Tibial artery (tissue), 4 donors: Measurements from ENCODE around the gene EML6.

ENCODE experiments used
- DNase-seq, 2 donors: peaks; one replicate each; pipeline ENCODE4 v3.0.0-alpha.2; 2019
- H3K27ac ChIP-seq, 2 donors: fragments of 200-600 bp; sonication (generic) in 1 of 2; 1 replicate in 1 of 2; 2 replicates in 1 of 2; pipeline ENCODE4 v1.5.1; 2018 to 2019; ENCODE audit warnings: mild to moderate bottlenecking in 1 of 2
- H3K27me3 ChIP-seq, 2 donors: fragments of 200-600 bp; sonication (generic) in 1 of 2; one replicate each; pipeline versions ENCODE4 v1.5.1 to v1.6.0; 2016 to 2019
- H3K36me3 ChIP-seq, 3 donors: fragments of 200-600 bp; sonication (generic) in 2 of 3; one replicate each; pipeline ENCODE4 v1.5.1; 2016 to 2019; ENCODE audit warnings: mild to moderate bottlenecking in 2 of 3
- H3K4me1 ChIP-seq, 4 donors: fragments of 200-600 bp; sonication (generic) in 2 of 4; 1 replicate in 3 of 4; 2 replicates in 1 of 4; pipeline ENCODE4 v1.5.1; 2016 to 2019
- H3K4me3 ChIP-seq, 2 donors: fragments of 200-600 bp; sonication (generic) in 1 of 2; 1 replicate in 1 of 2; 2 replicates in 1 of 2; pipeline ENCODE4 v1.5.1; 2018 to 2019; ENCODE audit warnings: mild to moderate bottlenecking in 2 of 2
- H3K9me3 ChIP-seq, 3 donors: fragments of 200-600 bp; sonication (generic) in 1 of 3; one replicate each; pipeline ENCODE4 v1.5.1; 2016 to 2019
- intact Hi-C: fragments of 100-400 bp; cut with DNase I; formaldehyde crosslinking; loops from one replicate; pipeline ENCODE4 v1.15.0; 2023; ENCODE audit warnings: low total_unique reads
- TF ChIP-seq, protein P1 (sequence below), 2 experiments: fragments of 200-600 bp in 1 of 2; fragments of 450-650 bp in 1 of 2; IDR thresholded peaks; one replicate each; pipeline ENCODE4 v1.5.1; 2017 to 2019; ENCODE audit warnings: antibody characterized with exemption in 2 of 2, mild to moderate bottlenecking in 1 of 2, moderate library complexity in 1 of 2

Gene EML6

DNA sequence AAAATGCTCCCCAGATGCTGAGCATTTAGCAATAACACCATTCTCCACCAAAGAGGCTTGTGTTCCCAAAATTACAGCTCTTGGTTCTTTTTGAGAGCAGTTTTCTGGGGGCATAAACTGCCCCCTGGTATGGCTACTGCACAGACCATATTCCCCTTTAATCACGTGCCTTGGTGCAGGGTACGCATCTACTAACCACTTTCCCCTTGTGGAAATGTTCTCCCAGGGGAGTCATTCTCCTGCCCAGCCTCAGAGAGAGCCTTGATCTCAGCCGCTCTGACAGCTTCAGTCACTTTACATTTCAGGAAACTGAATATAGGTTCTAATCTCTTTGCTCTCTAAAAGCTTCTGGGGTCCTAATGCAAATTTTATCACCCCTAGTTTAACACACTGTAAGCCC, 44.7 kb upstream of the EML6 start:
- DNase-seq = no peak
- Histone ChIP-seq H3K9me3 (no peaks in the 10 kb centered on the region), H3K4me3 (no peak overlapping the region), H3K36me3 (no peaks in the 10 kb centered on the region), H3K4me1 (peaks cover 0 to 6% (median 0%) of the 10 kb centered on the region in 4 donors), H3K27me3 (no peaks in the 10 kb centered on the region), H3K27ac (no peak overlapping the region)
- TF ChIP-seq, protein P1, sequence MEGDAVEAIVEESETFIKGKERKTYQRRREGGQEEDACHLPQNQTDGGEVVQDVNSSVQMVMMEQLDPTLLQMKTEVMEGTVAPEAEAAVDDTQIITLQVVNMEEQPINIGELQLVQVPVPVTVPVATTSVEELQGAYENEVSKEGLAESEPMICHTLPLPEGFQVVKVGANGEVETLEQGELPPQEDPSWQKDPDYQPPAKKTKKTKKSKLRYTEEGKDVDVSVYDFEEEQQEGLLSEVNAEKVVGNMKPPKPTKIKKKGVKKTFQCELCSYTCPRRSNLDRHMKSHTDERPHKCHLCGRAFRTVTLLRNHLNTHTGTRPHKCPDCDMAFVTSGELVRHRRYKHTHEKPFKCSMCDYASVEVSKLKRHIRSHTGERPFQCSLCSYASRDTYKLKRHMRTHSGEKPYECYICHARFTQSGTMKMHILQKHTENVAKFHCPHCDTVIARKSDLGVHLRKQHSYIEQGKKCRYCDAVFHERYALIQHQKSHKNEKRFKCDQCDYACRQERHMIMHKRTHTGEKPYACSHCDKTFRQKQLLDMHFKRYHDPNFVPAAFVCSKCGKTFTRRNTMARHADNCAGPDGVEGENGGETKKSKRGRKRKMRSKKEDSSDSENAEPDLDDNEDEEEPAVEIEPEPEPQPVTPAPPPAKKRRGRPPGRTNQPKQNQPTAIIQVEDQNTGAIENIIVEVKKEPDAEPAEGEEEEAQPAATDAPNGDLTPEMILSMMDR (IDR thresholded peaks at IDR 0.05) = no peak
- intact Hi-C loops = no loop called here

DNA sequence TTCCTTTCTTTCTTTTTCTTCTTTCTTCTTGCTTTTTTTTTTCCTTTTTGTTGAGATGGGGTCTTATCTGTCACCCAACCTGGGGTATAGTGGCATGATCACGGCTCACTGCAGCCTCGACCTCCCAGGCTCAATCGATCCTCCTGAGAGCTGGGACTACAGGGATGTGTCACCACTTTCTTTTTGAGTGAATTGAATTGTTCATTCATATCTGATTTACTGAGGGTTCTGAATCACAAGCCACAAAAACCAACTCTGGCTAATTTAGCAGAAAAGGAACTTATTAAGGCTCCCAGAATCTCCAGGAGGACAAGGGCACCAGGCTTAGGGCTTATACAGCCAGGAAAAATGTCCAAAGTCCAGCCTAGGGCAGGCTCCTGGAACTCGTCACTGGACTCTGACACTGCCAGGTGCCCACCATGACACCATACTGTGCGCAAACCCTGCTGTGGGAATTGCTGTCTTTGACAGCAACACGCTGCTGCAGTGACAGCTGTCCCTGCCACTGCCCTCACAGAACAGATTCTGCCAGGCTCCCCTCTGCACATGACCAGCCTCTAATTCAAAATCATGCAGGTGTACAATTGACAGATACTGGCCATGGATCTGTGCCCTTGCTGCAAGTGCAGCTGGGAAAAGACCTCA, 42.9 kb upstream of the EML6 start:
- intact Hi-C loops = no loop called here
- Histone ChIP-seq H3K4me1 (no peaks in the 10 kb centered on the region), H3K27me3 (no peaks in the 10 kb centered on the region), H3K36me3 (no peaks in the 10 kb centered on the region), H3K4me3 (no peak overlapping the region), H3K9me3 (no peaks in the 10 kb centered on the region), H3K27ac (no peak overlapping the region)
- DNase-seq = no peak
- TF ChIP-seq, protein P1 (IDR thresholded peaks at IDR 0.05) = no peak

DNA sequence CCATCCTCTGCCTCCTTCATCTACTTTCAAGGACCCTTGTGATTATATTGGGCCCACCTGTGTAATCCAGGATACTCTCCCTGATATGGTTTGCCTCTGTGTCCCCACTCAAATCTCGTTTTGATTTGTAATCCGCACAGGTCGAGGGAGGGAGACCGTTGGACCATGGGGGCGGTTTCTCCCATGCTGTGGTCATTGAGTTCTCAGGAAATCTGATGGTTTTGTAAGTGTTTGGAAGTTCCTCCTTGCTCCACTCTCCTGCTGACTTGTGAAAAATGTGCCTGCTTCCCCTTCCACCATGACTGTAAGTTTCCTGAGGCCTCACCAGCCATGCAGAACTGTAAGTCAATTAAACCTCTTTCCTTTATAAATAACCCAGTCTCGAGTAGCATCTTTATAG, 42.0 kb upstream of the EML6 start:
- H3K4me3 ChIP-seq = no peak overlapping the region
- H3K9me3 ChIP-seq = no peaks in the 10 kb centered on the region
- no peaks in the 10 kb centered on the region for H3K27me3 ChIP-seq
- DNase-seq = no peak
- H3K36me3 ChIP-seq = no peaks in the 10 kb centered on the region
- H3K27ac ChIP-seq = no peak overlapping the region
- H3K4me1 ChIP-seq = no peaks in the 10 kb centered on the region
- intact Hi-C loops = no loop called here
- TF ChIP-seq, protein P1 (IDR thresholded peaks at IDR 0.05) = no peak

DNA sequence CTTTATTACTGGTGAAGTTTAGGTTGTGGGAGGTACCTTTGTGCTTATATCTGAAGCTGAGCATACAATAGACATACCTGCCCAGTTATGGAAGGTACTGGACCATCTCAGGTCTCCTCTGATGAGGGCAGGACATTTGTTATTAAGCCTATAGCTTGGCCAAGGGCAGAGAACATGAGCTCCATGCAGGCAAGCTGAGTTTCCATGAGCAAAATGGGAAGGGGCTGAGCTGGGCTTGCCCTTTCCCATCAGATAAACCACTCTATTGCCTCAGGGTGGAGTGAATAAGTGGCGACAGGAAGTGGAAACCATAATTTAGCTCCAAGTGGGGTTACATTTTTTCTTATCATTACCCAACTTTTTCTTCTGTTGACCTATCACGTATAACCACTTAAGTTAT, 39.9 kb upstream of the EML6 start:
- Histone ChIP-seq H3K4me1 (no peaks in the 10 kb centered on the region), H3K36me3 (no peaks in the 10 kb centered on the region), H3K9me3 (no peaks in the 10 kb centered on the region), H3K4me3 (no peak overlapping the region), H3K27ac (no peak overlapping the region), H3K27me3 (no peaks in the 10 kb centered on the region)
- intact Hi-C loops = no loop called here
- TF ChIP-seq, protein P1 (IDR thresholded peaks at IDR 0.05) = no peak
- no peak for DNase-seq

DNA sequence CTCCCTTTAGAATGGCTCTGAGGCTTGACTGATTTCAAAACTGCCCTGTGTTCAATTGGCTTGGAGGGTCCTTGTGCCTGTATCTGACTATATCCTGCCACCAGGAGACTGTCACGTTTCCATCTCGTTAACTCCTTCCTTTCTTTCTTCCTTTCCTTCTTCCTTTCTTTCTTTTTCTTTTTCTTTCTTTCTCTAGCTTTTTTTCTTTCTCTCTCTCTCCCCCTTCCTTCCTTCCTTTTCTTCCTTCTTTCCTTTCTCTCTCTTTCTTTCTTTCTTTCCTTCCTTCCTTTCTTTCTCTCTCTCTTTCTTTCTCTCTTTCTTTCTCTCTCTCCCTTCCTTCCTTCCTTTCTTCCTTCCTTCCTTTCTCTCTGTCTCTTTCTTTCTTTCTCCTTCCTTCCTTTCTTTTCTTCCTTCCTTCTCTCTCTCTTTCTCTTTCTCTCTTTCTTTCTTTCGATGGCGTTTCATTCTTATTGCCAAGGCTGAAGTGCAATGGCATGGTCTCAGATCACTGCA, 38.1 kb upstream of the EML6 start:
- Histone ChIP-seq H3K36me3 (no peaks in the 10 kb centered on the region), H3K4me3 (no peak overlapping the region), H3K9me3 (no peaks in the 10 kb centered on the region), H3K27me3 (no peaks in the 10 kb centered on the region), H3K27ac (no peak overlapping the region), H3K4me1 (no peaks in the 10 kb centered on the region)
- DNase-seq = no peak
- intact Hi-C loops = no loop called here
- TF ChIP-seq, protein P1 (IDR thresholded peaks at IDR 0.05) = no peak
